Prostate gland (tissue), 2 donors: ENCODE data around the gene LHPP.

Experiments
- POLR2A ChIP-seq: fragments of 450-650 bp; IDR thresholded peaks from one replicate; pipeline ENCODE4 v1.6.1; 2016; ENCODE audit warnings: antibody characterized with exemption, mild to moderate bottlenecking
- TF ChIP-seq, protein P1 (sequence below), 4 experiments: fragments of 200-600 bp in 2 of 4; fragments of 450-650 bp in 2 of 4; sonication (generic) in 2 of 4; IDR thresholded peaks; 1 replicate in 3 of 4; 2 replicates in 1 of 4; pipeline ENCODE4 v1.5.1; 2016 to 2019; ENCODE audit warnings: antibody characterized with exemption in 4 of 4, mild to moderate bottlenecking in 2 of 4, moderate library complexity in 2 of 4

DNA sequence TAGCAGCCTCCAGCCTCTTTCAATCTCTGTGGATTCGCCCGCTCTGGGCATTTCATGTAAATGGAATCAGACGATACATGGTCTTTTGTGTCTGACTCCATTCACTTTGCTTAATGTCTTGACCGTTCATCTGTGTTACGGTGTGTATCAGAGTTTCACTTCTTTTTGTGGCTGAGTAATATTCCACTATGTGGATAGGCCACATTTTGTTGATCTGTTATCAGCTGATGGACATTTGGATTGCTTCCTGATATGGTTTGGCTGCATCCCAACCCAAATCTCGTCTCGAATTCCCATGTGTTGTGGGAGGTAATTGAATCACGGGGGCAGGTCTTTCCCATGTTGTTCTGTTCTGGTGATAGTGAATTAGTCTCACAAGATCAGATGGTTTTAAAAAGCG, 109.0 kb downstream of the LHPP start:
- TF ChIP-seq POLR2A, result no peak
- TF ChIP-seq, protein P1, sequence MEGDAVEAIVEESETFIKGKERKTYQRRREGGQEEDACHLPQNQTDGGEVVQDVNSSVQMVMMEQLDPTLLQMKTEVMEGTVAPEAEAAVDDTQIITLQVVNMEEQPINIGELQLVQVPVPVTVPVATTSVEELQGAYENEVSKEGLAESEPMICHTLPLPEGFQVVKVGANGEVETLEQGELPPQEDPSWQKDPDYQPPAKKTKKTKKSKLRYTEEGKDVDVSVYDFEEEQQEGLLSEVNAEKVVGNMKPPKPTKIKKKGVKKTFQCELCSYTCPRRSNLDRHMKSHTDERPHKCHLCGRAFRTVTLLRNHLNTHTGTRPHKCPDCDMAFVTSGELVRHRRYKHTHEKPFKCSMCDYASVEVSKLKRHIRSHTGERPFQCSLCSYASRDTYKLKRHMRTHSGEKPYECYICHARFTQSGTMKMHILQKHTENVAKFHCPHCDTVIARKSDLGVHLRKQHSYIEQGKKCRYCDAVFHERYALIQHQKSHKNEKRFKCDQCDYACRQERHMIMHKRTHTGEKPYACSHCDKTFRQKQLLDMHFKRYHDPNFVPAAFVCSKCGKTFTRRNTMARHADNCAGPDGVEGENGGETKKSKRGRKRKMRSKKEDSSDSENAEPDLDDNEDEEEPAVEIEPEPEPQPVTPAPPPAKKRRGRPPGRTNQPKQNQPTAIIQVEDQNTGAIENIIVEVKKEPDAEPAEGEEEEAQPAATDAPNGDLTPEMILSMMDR (IDR thresholded peaks at IDR 0.05), result no peak
